HG02970 (cell line): ENCODE results near the gene ENO4.

Experiments used
- ATAC-seq: cut with Tn5 transposase; IDR thresholded peaks from one replicate; pipeline ENCODE4 v1.9.1; 2021; ENCODE audit warnings: mild to moderate bottlenecking, moderate library complexity, moderate number of reproducible peaks; ENCODE audit not compliant: unreplicated experiment, low FRiP score

The ENO4 gene

DNA sequence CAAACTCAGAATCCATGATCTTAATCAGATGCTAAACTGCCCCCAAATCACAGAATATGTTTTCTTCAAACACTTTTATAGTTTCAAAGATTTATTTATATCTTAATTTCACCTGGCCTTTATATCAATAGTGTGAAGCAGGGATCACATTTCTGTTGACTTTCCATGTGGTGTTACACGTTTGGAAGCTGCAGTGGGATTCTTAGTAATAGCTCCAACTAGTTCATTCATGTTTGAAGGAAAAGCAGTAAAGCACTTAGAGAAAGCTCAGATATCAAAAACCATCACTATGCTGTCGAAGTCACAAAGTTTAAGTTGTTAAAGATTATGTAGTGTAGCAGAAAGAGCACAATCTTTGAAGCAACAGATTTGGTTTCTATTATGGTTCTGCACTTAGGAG lies 16.8 kb downstream of the ENO4 start:
- no peak for ATAC-seq

DNA sequence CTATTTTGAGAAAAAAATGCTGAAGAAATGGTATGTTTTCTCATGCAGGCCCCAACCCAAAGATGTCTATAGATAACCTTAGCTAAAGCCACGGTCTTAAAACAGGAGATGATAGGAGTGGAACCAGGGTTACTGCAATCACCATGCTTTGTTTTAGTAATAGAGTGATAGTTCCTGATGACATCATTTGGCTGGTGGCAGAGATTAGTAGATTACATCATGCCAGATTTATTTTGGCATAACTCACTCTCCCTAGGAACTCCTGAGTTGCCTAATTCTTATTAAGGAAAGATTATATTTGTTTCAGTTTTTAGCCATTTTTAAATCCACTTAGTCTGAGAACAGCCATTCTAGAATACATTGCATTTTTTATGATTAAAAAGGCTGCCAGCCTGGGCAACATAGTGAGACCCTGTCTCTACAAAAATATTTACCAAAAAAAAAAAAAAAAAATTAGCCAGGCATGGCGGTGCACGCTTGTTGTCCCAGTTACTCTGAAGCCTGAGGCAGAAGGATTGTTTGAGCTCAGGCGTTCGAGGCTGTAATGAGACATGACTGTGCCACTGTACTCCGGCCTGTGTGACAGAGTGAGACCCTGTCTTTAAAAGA lies 17.8 kb downstream of the ENO4 start:
- no peak for ATAC-seq

DNA sequence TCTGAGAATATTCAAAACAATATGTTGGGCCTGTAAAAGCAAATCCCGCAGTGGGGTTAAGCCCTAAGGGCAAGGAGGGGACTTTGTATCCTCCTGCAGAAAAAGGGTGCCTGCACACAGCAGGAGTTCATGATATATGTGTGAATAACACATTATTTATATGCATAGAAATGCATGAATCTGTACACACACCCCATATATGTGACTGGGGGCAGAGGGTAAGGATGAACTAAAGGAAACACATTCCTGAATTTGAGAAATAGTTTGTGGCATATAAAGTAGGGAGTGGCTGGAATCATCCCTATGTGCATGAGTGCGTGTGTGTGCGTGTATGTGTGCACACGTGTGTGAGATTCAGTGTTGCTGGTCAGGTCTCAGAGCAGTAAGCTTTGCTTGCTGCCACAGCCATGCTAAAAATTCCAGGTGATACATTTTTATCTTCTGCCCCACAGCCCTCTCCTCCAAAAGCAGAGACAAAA lies 18.9 kb downstream of the ENO4 start:
- ATAC-seq, result no peak

DNA sequence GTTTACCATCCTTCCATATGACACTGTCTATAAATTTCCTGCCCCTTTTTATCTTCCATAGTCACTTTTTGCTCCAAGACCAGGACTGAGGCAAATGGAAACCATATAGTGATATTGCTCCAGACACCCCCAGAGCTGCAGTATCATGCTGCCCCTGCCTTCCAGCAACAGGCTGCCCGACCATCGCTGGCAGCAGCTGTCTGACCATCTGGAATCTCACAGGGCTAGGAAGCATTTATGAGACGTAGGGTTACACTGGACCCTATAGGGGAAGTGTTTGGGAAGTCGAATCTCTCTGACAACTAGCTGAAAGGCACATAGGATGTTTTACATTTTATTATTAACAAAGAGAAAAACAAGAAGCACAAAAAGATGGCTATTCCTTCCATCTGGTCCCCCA lies 19.4 kb downstream of the ENO4 start:
- ATAC-seq, result no peak

DNA sequence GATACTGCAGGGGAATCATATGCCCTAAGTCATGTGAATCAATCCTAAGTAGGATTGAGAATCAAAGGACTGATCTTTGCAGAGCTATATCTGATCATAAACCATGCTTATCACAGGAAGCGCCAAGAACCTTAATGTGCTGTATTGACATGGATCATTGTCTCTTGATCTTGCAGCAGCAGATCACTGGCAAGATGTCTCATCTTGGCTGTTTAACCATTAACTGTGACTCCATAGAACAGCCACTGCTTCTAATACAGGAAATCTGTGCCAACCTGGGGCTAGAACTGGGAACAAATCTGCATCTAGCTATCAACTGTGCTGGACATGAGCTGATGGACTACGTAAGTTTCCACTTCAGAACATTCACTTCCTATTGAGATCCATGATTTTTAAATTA lies 21.6 kb downstream of the ENO4 start:
- ATAC-seq, result no peak

DNA sequence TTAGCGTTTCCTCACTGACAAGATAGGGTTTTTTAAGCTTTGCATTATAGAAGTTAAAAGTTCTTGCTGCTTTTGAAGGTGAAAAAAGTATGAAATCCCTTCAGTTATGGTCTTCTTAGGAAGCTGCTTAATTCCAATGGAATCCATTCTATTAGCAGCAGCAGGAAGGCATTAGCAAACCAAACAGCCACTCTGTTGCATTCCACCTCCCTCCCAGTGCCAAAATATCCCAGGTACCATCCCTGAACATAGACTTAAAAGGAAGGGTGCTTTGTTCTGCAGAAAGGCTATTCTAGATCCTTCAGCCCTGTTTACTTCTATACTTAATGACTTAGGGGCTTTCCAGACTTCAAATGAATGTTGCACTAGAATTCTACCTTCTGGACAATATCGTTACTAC lies 23.8 kb downstream of the ENO4 start:
- ATAC-seq, result no peak

DNA sequence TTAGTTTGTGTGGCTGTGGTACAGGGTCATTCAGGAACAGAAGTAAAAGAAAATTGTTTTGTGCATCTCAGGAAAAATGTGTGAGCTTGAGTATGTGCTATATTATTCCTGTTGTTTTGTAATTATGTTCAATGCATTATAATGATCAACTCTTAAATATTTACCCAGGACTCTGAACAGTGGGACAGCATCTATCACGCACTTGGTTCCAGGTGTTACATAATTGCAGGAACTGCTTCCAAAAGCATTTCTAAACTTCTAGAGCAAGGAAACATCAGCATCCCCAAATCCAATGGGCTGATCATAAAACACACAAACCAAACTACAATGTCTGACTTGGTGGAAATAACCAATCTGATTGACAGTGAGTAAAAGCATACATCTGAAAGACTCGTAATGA lies 26.6 kb downstream of the ENO4 start:
- no peak for ATAC-seq

DNA sequence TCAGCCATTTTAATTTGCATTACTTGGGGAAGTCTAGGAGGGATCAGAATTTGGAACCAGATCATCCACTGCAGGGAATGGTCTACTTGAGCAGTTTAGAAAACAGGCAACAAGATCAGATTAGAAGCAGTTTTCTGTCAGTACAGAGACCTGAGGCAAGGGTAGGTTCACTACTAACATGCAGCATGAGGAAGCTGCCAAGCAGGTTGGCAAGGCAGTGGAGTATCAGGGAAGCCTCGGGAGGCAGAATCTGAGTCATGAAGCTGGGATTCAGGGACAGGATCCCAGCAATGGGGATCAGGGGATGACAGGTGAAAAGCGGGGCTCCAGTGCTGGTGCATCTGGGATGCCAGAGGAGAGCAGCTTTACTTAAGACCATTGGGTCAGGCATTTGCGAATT lies 28.1 kb downstream of the ENO4 start:
- no peak for ATAC-seq

DNA sequence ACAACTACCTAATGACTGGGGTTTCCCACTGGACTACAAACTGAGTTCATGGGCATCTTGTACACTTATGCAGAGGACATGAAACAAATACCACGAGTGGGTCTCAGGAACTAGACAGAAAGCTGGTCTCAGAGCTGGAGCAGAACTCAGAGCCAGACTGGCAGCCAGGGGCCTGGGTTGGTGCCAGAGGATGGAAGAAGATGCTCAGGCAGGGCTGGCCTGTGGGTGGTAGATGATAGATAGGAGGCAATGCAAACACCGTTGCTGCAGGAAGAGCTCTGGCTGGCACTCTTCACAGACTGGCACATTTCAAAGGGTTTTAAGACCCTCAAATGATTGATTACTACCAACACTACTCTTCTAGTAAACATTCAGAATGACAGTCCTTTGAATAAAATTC lies 28.8 kb downstream of the ENO4 start:
- no peak for ATAC-seq

DNA sequence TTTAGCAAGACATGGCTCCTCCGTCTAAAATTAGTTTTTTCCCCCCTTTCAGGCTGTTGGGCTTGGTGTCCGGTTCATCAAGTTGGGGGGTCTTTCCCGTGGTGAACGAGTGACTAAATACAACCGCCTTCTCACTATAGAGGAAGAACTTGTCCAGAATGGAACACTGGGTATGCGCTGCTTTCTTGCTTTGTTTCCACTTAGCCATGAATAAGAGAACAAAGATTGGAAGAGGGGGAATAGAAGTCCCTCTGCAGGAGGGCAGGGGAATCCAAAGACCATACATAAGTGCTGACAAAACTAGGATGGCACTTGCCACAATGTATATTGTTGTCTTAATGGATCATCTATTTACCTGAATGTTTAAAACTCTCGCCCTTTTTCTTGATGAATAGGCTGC lies 30.5 kb downstream of the ENO4 start:
- no peak for ATAC-seq

DNA sequence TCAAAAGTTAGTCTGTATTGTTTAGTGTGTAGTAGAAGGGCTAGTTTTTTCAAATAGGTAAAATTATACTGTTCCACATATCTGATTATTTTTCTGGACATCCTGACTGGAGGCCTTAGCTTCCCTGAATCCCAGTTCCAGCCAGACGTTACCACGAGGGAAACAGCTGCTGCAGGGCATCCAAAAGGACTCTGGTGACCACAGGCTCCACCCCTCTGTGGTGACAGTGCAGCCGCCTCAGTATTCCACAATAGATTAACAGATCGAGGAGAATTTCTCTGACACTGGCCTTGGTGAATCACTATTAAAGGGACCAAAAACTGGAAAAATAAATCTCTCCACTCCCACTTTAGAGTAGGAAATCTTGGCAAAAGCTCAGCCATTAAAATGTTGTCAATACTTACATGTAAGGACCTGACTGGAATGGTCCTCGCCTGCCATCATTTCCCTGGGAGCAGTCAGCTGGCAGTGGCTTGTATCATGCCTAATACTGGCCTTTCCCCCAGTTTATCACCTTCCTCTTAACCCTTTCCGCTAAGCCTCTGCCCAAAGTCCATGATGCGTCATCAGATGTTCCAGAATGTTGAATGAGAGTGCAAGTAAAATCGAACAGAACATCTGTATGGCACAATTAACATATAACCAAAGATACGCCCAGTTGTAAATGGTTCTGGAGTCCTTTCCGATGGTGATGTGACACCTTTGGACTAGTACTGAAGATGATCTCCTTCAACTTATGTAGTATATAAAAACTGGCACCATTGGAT lies 31.6 kb downstream of the ENO4 start:
- ATAC-seq, result no peak

DNA sequence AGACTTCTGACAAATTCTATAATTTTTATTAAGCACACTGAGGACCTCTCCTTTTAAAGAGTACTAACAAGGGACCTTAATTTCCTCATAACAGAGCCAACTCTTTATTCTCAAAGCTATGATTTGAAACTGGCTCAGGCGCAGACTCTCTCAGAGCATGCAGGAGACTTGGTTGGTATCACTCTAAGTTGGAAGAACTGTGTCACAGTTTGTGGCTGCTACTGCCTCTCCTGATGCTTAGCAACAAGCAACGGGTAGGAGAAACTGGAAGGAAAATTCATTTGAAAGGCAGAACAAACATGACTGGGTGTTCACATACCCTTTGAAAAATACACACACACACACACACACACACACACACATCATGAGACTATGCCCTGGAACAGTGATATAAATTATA lies 33.3 kb downstream of the ENO4 start:
- no peak for ATAC-seq

DNA sequence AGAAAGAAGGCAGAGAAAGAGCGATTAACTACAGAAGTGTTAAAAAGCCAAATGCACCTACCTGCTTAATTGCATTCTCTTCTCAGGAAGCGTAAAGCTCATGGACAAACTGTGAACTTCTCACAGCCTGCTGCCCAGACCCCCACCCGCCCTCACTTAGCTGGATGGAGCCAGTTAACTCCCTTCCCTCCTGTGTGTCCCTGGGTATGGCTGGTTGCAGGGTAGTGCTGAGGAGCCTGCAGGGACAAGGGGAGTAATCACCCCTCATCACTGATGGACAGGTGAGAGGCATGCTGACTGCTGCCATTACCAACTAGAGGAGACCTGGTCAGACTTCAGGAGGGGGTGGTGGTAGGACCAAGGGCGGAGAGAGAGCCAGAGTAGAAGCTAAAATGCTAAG lies 37.5 kb downstream of the ENO4 start:
- ATAC-seq, result no peak

DNA sequence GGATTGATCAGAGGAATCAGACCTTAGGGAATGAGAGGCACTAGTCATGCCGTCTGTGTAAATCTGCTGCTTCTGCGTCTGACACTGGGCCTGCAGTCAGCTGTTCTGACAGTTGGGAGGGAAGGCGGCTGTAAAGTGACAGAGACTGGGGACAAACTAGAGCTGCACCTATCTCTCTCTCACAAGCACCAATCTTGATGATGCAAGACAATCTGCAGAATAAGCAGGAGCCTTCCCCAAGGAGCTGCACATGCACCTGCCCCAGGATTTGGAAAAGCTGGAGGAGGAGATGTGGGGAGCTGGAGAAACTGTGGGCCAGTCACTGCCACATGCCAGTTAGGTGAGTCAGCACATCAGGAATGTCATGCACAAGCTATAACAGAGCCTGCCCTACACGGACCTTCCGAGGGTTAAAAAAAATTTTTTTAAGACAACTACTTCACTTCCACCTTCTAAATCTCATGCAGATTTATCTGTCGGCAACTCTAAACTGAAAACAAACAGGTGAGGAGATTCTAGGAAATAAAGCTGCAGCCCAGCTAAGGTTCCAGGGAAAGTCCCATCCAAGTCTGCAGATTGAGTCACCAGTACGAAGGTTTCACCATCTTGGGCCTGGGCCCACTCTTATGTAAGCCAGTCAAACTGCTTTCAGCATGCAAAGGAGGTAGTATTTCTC lies 39.2 kb downstream of the ENO4 start:
- no peak for ATAC-seq

DNA sequence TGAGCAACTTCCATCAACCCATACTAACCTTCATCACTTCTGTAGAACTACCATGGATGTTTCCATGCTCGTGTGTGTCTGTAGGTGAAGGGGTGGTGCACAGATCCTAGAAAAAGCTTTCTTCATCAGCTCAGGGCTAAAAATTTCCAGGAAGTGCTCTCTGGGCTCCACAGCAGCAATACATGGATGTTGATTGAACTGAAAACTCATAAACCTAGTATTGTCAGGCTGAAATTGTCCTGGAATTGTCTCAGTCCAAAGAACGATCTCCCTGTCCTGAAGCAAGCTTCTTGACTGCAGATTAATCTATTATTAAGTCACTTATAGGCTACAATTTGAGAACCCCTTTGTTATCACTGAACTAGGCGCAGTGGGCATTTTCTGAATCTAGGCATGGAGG lies 39.8 kb downstream of the ENO4 start:
- ATAC-seq, result no peak

DNA sequence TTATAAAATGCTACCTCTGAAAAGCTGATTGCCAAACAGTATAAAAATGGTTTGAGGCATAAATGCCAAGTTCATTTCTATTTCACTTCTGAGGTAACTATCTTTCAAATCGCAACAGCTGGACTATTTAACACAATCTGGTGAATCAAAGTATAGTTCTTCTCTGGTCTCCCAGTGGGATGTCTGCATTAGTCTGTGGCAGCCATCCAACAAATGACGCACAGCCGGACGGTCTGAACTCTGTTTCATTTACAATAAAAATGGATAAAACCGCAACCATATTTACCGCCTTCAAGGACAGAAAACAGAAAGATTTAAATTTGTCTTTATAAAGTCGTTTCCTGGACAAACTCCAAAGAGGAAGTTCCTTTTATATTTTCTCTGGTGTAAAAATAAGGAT lies 41.9 kb downstream of the ENO4 start:
- no peak for ATAC-seq

DNA sequence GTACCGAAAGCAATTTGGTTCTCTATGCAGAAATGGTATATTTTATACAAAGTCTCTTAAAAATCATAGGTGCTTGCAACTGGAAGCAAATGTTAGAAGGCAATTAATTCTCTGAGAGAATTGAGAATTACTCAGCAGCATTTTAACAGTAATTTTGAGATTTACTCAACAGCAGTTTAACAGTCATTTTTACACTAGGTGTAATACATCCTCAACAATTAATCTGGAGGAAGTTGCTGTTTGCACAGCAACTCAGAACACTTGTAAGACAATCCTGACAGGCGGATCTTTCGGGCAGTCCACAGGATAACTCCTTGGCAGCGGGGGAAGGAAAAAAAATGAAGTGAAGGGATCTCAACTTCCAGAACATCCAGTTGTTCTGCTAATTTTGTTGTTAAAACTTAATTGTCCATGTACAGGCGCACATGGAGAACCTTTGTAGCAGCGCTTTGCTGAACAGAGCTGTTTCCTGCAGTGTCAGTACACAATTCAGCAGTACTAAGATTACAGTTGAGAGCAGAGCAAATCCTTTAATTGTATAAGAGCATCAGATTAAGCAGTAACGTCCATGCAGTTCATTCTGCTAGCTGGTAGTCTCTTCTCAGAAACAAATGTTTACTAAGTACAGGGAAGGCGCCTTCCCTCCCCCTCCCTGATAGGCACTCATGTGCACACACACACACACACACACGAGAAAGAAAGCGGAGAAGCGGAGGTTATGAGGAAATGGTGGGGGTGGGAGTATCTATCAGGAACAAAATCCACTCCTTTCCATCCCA lies 43.8 kb downstream of the ENO4 start:
- ATAC-seq, result no peak

DNA sequence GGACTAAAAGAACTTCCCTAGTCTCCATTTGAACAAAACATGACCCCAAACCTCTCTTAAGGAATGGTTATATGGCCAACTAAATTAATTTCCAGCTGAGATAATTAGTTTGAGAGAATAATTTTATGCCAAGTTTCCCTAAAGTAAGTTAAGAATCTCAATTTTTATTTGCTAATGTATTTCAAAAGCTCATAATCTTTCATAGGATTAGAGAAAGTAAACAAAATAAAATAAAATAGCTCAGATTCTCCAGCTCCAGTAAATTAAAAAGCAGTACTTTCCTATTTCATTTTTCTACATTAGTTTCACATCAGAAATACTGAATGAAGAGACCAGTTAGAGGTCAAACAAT lies 44.4 kb downstream of the ENO4 start:
- ATAC-seq, result no peak

DNA sequence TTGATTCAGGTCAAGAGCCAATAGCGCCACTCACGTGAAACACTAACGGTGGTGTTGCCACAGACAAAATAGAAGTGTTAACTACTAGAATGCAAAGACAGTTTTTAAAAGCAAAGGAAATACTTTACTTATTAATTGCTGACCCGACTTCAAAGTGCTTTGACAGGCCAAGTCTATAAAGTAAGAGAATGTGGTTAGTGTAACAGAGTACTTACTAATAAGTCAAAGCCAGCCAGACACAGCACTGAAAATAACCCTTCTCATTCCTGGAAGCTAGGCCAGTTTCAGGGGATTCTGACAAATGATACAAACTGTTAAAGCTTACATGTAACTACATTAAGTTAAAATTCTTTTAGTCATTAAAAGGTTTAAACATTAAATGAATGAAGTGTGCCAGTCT lies 50.3 kb downstream of the ENO4 start:
- no peak for ATAC-seq

DNA sequence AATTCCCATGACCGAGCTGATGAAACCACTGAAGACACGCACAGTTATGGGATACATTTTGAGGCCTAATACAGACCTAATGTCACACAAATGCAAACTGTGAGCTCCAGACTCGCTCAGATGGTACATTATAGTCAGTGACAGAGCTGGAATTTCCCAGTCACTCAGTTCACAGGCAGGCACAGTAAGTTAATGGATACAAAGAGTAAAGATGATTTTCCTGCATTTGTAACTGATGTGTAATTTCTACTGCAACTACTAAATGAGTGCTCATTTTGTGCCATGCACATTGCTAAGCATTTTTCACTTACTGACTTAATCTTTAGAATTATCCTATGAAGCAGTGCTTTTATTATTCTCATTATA lies 56.5 kb downstream of the ENO4 start:
- no peak for ATAC-seq

DNA sequence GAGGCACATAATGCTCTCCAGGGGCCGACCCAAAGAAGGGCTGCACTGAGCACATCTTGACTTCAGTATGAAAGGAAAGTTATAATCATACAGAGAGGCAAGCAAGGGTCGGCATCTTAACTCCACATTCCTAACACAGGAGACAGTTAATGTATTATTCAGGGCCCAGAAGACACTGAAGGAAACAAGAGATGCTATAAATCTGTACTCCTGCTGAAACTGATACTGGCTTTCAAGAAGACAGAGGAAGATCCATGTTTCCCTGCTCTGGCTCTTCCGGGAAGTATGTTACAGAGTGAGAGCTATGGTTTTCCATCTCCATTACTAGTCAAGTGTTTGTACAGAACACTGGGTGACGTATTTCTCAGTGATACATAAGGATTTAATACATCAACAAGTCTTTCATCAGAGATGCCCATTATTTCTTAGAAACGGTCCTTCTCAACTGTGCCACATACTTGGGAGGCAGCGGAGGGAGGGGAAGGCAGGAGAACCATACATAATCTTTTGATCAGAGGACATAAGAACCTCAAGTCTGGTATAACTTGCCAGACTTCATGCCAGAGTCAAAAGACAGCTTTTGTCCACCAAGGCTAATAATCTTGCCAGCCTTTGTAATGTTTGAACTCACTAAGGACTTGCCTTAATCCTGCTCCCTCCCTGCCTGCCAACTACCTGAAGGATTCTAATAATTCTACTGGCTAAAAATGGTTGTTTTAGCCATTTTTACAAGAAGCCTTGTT lies 58.1 kb downstream of the ENO4 start:
- ATAC-seq, result no peak
